HepG2 (cell line): Measurements from ENCODE around the gene CLRN2. TPM values are rescaled to one million over a fixed set of nuclear protein-coding genes. Genes with fewer than 3 reads are reported as not detected.

Experiments used
- AHR ChIP-seq: IDR thresholded peaks from 2 replicates; pipeline ENCODE4 v1.6.1; 2018; ENCODE audit warnings: missing genetic modification reagents, missing compliant biosample characterization
- CAMTA2 ChIP-seq: sonication (generic); formaldehyde crosslinking; IDR thresholded peaks from 2 replicates; pipeline ENCODE4 v1.4.0; 2020; ENCODE audit warnings: mild to moderate bottlenecking, missing genetic modification reagents, borderline replicate concordance
- CCDC6 ChIP-seq: sonication (generic); formaldehyde crosslinking; IDR thresholded peaks from 2 replicates; pipeline ENCODE4 v1.8.1; 2022; ENCODE audit warnings: mild to moderate bottlenecking, missing genetic modification reagents, moderate library complexity
- EP300 ChIP-seq, 3 experiments: sonication (generic) in 1 of 3; formaldehyde crosslinking in 1 of 3; IDR thresholded peaks; 2 replicates each; pipeline versions ENCODE4 v1.5.1 to v1.6.1; 2011 to 2020; ENCODE audit warnings: low read depth in 2 of 3, low read length in 2 of 3, borderline replicate concordance in 1 of 3, improper control_type of control experiment in 1 of 3, mild to moderate bottlenecking in 1 of 3, missing genetic modification reagents in 1 of 3, moderate library complexity in 1 of 3
- FOXP1 ChIP-seq, 2 experiments: fragments of 450-650 bp in 1 of 2; IDR thresholded peaks; 2 replicates each; pipeline ENCODE4 v1.6.1; 2017 to 2018; ENCODE audit warnings: antibody characterized with exemption in 1 of 2
- HMG20B ChIP-seq: conservative IDR thresholded peaks from 2 replicates; pipeline ENCODE4 v1.6.1; 2016; ENCODE audit warnings: missing genetic modification reagents, missing compliant biosample characterization
- HNF4A ChIP-seq: sonication (generic); formaldehyde crosslinking; IDR thresholded peaks from 2 replicates; pipeline ENCODE4 v1.4.0; 2020; ENCODE audit warnings: missing genetic modification reagents
- MXD3 ChIP-seq: IDR thresholded peaks from 2 replicates; pipeline ENCODE4 v1.6.1; 2016; ENCODE audit warnings: mild to moderate bottlenecking, missing biosample characterization, missing genetic modification reagents
- NR2F2 ChIP-seq: IDR thresholded peaks from 2 replicates; pipeline ENCODE4 v1.6.1; 2012; ENCODE audit warnings: low read depth, inconsistent platforms, borderline replicate concordance
- POLR2G ChIP-seq: fragments of 200-400 bp; formaldehyde crosslinking; IDR thresholded peaks from 2 replicates; pipeline ENCODE4 v1.6.1; 2018; ENCODE audit warnings: mild to moderate bottlenecking, low read depth, low read length, moderate library complexity
- REL ChIP-seq: sonication (generic); formaldehyde crosslinking; conservative IDR thresholded peaks from 2 replicates; pipeline ENCODE4 v1.8.0; 2022; ENCODE audit warnings: mild to moderate bottlenecking, missing genetic modification reagents, moderate library complexity
- REPIN1 ChIP-seq: sonication (generic); formaldehyde crosslinking; IDR thresholded peaks from 2 replicates; pipeline ENCODE4 v1.8.0; 2022; ENCODE audit warnings: missing genetic modification reagents, low read depth, mild to moderate bottlenecking, borderline replicate concordance
- SP5 ChIP-seq: IDR thresholded peaks from 2 replicates; pipeline ENCODE4 v1.6.1; 2016; ENCODE audit warnings: low read depth, borderline replicate concordance
- SRSF4 ChIP-seq: fragments of 200-400 bp; formaldehyde crosslinking; IDR thresholded peaks from one replicate; pipeline ENCODE4 v1.6.1; 2018; ENCODE audit warnings: mild to moderate bottlenecking, low read depth, low read length, moderate library complexity; ENCODE audit not compliant: poor library complexity, severe bottlenecking
- ZFY ChIP-seq: sonication (generic); formaldehyde crosslinking; IDR thresholded peaks from 2 replicates; pipeline ENCODE4 v1.4.0; 2020; ENCODE audit warnings: missing genetic modification reagents
- ZNF264 ChIP-seq: sonication (generic); formaldehyde crosslinking; IDR thresholded peaks from 2 replicates; pipeline ENCODE4 v1.4.0; 2020; ENCODE audit warnings: missing genetic modification reagents
- ZNF484 ChIP-seq: sonication (generic); formaldehyde crosslinking; IDR thresholded peaks from 2 replicates; pipeline ENCODE4 v1.5.1; 2020; ENCODE audit warnings: mild to moderate bottlenecking, low read depth, missing genetic modification reagents, borderline replicate concordance
- ZNF510 ChIP-seq: sonication (generic); formaldehyde crosslinking; IDR thresholded peaks from 2 replicates; pipeline ENCODE4 v1.4.0; 2020; ENCODE audit warnings: low read depth, mild to moderate bottlenecking, missing genetic modification reagents
- ZNF547 ChIP-seq: sonication (generic); formaldehyde crosslinking; IDR thresholded peaks from 2 replicates; pipeline ENCODE4 v1.5.1; 2020; ENCODE audit warnings: mild to moderate bottlenecking, missing genetic modification reagents
- ZNF652 ChIP-seq: IDR thresholded peaks from 2 replicates; pipeline ENCODE4 v1.6.1; 2016; ENCODE audit warnings: low read depth, borderline replicate concordance
- ZNF83 ChIP-seq: sonication (generic); formaldehyde crosslinking; IDR thresholded peaks from 2 replicates; pipeline ENCODE4 v1.4.0; 2020; ENCODE audit warnings: missing genetic modification reagents, mild to moderate bottlenecking, borderline replicate concordance
- ZSCAN9 ChIP-seq: IDR thresholded peaks from 2 replicates; pipeline ENCODE4 v1.6.1; 2016; ENCODE audit warnings: borderline replicate concordance
- polyA plus RNA-seq, 8 experiments: library from polyadenylated mRNA; depleted of rRNA in 3 of 8; stranded (reverse) in 7 of 8; unstranded in 1 of 8; fragments of >200 nt; fragmentation: Illumina TruSeq in 4 of 8; extraction: Trizol in 4 of 8; gene quantifications; 2 replicates each; pipeline versions ENCODE4 v1.2.1 to v1.2.3, GENCODE V29; 2011 to 2016; ENCODE audit warnings: low read depth in 4 of 8, missing spikeins in 1 of 8, mixed read lengths in 1 of 8; ENCODE audit not compliant: insufficient read depth in 1 of 8
- total RNA-seq, 5 experiments: library from RNA; depleted of rRNA; stranded (reverse); fragments of >200 nt; fragmentation: Illumina TruSeq; extraction: Trizol; gene quantifications; 2 replicates each; pipeline ENCODE4 v1.2.3, GENCODE V29; 2016; ENCODE audit warnings: low read depth in 1 of 5
- TF ChIP-seq, protein P1 (sequence below): sonication (generic); formaldehyde crosslinking; IDR thresholded peaks from 2 replicates; pipeline ENCODE4 v1.8.0; 2022; ENCODE audit warnings: missing genetic modification reagents, mild to moderate bottlenecking, borderline replicate concordance
- TF ChIP-seq, protein P2 (sequence below): sonication (generic); formaldehyde crosslinking; IDR thresholded peaks from 2 replicates; pipeline ENCODE4 v1.8.1; 2023; ENCODE audit warnings: mild to moderate bottlenecking, missing genetic modification reagents
- TF ChIP-seq, protein P3 (sequence below): sonication (generic); formaldehyde crosslinking; IDR thresholded peaks from 2 replicates; pipeline ENCODE4 v1.4.0; 2020; ENCODE audit warnings: mild to moderate bottlenecking, missing genetic modification reagents

Gene CLRN2
- total and polyA plus RNA-seq, 2 of the 13 experiments (the other 11 are each of a cell fraction or from before 2014, with no cell fraction given), result not detected

GRCh38 chr4:17511950-17512795, 2.8 kb upstream of the CLRN2 start, which contains the start of gene QDPR (continued):
- no peak for TF ChIP-seq AHR
- no peak for TF ChIP-seq NR2F2
- no peak for TF ChIP-seq SRSF4
- TF ChIP-seq ZNF484 (CRISPR knock-in tag), result no peak
- TF ChIP-seq, protein P1, sequence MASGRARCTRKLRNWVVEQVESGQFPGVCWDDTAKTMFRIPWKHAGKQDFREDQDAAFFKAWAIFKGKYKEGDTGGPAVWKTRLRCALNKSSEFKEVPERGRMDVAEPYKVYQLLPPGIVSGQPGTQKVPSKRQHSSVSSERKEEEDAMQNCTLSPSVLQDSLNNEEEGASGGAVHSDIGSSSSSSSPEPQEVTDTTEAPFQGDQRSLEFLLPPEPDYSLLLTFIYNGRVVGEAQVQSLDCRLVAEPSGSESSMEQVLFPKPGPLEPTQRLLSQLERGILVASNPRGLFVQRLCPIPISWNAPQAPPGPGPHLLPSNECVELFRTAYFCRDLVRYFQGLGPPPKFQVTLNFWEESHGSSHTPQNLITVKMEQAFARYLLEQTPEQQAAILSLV (CRISPR knock-in tag), result no peak
- no peak for TF ChIP-seq HNF4A (CRISPR knock-in tag)
- TF ChIP-seq ZFY, result peak; percentile 59
- TF ChIP-seq, protein P2, sequence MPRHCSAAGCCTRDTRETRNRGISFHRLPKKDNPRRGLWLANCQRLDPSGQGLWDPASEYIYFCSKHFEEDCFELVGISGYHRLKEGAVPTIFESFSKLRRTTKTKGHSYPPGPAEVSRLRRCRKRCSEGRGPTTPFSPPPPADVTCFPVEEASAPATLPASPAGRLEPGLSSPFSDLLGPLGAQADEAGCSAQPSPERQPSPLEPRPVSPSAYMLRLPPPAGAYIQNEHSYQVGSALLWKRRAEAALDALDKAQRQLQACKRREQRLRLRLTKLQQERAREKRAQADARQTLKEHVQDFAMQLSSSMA, result no peak
- peak; percentile 74 for TF ChIP-seq POLR2G
- TF ChIP-seq HMG20B, result no peak
- no peak for TF ChIP-seq ZNF83 (CRISPR knock-in tag)
- no peak for TF ChIP-seq CAMTA2 (CRISPR knock-in tag)
- TF ChIP-seq, protein P3, sequence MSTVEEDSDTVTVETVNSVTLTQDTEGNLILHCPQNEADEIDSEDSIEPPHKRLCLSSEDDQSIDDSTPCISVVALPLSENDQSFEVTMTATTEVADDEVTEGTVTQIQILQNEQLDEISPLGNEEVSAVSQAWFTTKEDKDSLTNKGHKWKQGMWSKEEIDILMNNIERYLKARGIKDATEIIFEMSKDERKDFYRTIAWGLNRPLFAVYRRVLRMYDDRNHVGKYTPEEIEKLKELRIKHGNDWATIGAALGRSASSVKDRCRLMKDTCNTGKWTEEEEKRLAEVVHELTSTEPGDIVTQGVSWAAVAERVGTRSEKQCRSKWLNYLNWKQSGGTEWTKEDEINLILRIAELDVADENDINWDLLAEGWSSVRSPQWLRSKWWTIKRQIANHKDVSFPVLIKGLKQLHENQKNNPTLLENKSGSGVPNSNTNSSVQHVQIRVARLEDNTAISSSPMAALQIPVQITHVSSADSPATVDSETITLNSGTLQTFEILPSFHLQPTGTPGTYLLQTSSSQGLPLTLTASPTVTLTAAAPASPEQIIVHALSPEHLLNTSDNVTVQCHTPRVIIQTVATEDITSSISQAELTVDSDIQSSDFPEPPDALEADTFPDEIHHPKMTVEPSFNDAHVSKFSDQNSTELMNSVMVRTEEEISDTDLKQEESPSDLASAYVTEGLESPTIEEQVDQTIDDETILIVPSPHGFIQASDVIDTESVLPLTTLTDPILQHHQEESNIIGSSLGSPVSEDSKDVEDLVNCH, result no peak
- TF ChIP-seq ZNF510 (CRISPR knock-in tag), result no peak
- peak in 1 of 2 experiments; percentile 37; a peak in 1 of 4 replicates for TF ChIP-seq EP300 (IDR thresholded peaks at IDR 0.05; ENCODE audit: low read depth in 2 of 2, low read length in 2 of 2)
- TF ChIP-seq EP300 (CRISPR knock-in tag; IDR thresholded peaks at IDR 0.05; ENCODE audit: borderline replicate concordance), result no peak
- TF ChIP-seq SP5 (CRISPR knock-in tag), result no peak
- TF ChIP-seq REPIN1 (CRISPR knock-in tag), result 0 out of 2 replicates have a peak, but pooled peaks have one; percentile 43
- no peak for TF ChIP-seq MXD3
- no peak for TF ChIP-seq ZSCAN9 (CRISPR knock-in tag)
- no peak for TF ChIP-seq FOXP1 (IDR thresholded peaks at IDR 0.05)
- no peak for TF ChIP-seq FOXP1 (CRISPR knock-in tag; IDR thresholded peaks at IDR 0.05)
- peak; percentile 73 for TF ChIP-seq ZNF547
- TF ChIP-seq REL (CRISPR knock-in tag), result no peak
- no peak for TF ChIP-seq ZNF652 (CRISPR knock-in tag)
- TF ChIP-seq CCDC6 (CRISPR knock-in tag), result no peak
- TF ChIP-seq ZNF264 (CRISPR knock-in tag), result no peak
